HG02588 (cell line): ENCODE results near the gene BRCA1.
"Not testable (repeated sequence)": the region's sequence is repeated elsewhere in the genome, so short reads cannot be mapped to it uniquely, and the experiment has no call there.

Experiments used
- ATAC-seq: cut with Tn5 transposase; IDR thresholded peaks from one replicate; pipeline ENCODE4 v1.9.1; 2021; ENCODE audit warnings: mild to moderate bottlenecking, moderate library complexity; ENCODE audit not compliant: unreplicated experiment

Gene BRCA1

DNA sequence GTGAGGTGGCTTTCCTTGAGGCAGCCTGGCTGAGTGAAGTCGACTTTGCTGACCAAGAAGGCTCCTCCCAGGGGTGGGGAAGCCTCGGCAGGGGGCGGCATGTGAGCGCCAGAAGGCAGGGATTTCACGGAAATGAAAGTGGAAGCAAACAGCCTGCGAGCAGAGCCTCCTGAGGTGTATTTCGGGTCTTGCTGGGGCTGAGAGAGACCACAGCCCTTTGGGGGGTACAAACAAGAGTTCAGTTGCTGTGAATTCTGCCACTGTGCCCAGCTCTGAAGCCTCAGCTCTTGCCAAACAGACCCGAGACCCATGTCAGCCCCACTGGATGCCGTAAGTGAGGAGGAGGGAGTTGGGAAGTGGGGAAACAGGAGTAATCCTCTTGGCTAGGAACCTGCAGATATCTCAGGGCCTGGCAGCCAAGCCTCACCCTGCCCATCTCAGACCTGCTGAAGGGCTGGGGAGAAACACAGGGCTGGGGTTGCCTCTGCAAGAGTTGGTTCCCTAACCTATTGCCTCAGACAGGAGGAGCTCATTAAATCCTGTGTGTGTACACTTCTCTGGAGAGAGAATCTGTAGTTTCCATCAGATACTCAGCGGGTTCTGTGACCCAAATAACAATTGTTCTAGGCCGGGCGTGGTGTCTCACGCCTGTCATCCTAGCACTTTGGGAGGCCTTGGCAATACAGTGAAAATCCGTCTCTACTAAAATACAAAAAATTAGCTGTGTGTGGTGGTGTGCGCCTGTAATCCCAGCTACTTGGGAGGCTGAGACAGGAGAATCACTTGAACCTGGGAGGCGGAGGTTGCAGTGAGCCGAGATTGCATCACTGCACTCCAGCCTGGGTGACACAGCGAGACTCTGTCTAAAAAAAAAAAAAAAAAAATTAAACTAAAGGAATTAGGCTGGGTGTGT, 118.3 kb downstream of the BRCA1 start, which contains the start of gene IFI35:
IFI35 (plus strand) TSS at position 146 of the 913 bp plus-strand sequence; CDS start at position 310, 164 bp downstream.
- peak; percentile 76 for ATAC-seq

GRCh38 chr17:43003542-43004172, 121.5 kb downstream of the BRCA1 start:
- ATAC-seq, result no peak

- not testable (repeated sequence) for ATAC-seq
These were observed 124.3 kb downstream of the BRCA1 start for GRCh38 chr17:43000894-43001293.

DNA sequence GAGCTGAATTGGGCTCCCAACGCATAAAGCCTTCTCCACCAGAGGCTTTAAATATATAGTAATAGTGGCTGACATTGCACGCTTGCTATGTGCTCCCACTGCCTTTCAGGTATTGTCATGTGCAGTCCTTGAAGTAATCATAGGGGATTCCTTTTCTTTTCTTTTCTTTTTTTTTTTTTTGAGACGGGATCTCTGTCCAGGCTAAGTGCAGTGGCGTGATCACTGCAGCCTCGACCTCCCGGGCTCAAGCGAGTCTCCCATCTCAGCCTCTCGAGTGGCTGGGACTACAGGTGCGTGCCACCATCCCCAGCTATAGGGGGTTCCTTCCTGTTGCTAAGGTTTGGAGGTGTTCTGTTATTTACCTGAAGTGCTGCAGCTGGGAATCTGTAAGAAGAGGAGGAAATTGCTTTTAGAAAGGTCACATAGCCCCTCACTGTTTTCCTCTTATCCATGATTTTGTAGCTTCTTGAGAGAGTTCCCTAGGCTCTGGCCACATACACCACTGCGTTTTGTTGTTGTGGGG, 126.1 kb downstream of the BRCA1 start:
- ATAC-seq, result no peak

DNA sequence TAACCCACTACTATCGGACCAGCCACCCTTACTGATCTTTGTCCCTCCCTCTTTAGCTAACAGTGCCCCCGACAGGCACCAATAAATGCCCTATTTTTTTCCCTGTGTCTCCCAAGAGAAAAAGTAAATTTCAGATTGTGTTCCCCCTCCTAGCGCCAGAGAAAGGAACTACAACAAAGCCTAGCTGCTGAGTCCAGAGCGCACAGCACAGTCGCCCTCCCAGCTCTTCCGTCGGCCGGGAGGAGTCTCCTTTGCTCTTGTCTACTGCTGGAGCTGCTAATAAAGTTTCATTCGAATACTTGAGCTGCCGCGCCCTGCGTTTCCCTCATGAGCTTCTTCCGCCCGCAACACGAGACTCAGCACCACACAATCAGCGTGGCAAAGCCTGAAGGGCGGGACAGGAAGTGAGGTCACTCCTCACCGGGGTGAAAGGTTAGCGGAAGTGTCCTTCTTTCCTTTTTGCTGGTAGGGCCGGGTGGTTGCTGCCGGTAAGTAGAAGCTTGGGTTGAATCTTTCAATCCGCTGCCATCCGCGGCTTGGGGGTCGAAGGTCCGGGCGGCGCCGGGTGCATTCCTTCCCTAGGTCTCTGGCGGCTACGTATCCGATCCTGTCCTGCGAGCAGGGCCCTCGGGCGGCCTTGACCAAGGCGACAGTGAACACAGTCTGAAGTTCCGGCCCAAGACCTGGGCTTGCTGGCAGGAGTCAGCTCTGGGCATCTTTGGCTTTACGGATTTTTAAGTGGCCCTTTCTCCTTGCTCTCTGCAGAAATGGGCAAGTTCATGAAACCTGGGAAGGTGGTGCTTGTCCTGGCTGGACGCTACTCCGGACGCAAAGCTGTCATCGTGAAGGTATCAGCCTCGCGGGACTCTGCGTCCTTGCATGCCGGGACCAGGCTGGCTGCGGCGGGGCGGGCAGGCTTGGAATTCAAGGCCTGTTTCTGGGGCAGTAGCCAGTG, 126.9 kb downstream of the BRCA1 start, which contains the start of gene RPL27:
RPL27 (plus strand) TSS at position 436 of the 955 bp plus-strand sequence; CDS start at position 768, 332 bp downstream.
- peak; percentile 91 for ATAC-seq

GRCh38 chr17:42997390-42997983, 127.7 kb downstream of the BRCA1 start:
- no peak for ATAC-seq
